ENCODE measurements around the gene TEX13B.
A peak's percentile ranks its signal among the peaks of the same experiment; 100 is the strongest.
"Not testable (repeated sequence)": the region's sequence is repeated elsewhere in the genome, so short reads cannot be mapped to it uniquely, and the experiment has no call there.

The TEX13B gene, protein sequence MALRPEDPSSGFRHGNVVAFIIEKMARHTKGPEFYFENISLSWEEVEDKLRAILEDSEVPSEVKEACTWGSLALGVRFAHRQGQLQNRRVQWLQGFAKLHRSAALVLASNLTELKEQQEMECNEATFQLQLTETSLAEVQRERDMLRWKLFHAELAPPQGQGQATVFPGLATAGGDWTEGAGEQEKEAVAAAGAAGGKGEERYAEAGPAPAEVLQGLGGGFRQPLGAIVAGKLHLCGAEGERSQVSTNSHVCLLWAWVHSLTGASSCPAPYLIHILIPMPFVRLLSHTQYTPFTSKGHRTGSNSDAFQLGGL

DNA sequence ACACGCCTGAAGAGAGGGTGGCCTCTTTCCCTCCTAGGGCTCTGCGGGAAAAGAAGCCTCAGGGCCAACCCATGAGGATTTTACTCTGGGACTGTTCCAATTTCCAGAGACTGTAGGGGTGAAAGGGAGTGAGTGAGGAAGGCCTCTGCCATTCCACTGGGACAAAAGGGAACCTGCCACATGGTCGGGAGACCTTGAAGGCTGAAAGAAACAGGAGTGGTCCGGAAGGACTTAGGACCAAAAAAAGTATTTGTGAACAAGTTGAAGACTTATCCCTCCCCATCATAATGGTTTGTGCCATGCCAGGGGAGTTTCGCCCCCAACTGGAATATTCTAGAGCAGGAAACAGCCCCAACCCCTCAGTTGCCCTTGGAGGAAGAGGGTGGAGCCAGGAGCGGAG is at the start of gene TEX13B:
Gene TEX13B, minus strand, starts transcription at position 15 of the 400 bp plus-strand sequence. CDS start 243 bp downstream, outside the sequence.
- no peak for DNase-seq (ENCODE audit: low read depth)

DNA sequence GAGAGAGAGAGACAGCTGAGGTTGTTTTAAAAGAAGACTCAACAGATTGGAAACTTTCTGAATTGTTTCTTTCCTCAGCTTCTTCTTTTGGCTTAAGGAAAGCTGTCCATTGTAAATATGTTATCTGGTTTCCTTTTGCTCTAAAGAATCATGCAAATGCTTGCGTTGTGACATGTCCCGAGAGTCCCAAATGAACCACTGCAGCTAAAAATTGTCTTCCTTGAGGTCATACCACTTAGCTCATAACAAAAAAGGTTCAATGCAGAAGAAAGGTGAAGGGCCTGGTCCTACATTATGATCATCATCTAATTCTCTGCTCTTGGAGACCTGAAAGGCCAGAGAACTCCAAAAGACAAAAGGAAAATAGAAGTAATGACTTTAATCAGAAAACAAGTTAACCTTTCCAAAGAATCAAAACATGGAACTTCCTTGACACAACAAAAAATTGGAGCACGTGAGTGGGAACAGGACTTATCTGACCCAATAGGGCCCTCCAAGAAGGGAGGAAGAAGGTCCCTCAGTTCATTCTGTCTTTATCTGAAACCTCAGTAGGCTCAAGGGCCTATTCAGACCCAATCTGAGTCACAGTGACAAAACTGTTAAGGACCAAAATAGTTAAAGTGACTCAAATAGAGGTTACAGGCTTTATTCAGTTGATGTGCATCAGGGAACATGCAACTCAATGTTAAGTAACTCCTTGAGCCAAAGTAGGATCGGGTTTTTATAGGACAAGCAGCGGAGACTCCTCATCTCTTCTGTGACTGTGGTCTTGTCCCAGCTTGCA is 48.0 kb upstream of the TEX13B start:
- no peak for DNase-seq (ENCODE audit: low read depth)

DNA sequence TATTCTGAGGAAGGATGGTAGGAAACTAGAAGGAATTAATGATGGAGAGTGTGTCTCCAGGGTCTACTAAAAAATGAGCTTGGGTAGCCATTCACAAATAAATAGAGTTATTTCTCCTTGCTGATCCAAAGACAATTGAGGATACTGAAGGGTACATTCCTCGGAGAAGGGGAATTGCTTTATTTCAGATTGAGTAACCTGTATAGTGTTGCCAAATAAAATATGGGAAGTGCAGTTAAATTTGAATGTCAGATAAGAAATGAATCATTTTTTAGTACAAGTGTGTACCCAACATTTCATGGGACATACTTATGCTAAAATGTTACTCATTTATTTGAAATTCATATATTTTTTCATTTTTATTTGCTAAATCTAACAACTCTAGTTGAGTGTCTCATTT is 46.7 kb upstream of the TEX13B start:
- no peak for DNase-seq (ENCODE audit: low read depth)

DNA sequence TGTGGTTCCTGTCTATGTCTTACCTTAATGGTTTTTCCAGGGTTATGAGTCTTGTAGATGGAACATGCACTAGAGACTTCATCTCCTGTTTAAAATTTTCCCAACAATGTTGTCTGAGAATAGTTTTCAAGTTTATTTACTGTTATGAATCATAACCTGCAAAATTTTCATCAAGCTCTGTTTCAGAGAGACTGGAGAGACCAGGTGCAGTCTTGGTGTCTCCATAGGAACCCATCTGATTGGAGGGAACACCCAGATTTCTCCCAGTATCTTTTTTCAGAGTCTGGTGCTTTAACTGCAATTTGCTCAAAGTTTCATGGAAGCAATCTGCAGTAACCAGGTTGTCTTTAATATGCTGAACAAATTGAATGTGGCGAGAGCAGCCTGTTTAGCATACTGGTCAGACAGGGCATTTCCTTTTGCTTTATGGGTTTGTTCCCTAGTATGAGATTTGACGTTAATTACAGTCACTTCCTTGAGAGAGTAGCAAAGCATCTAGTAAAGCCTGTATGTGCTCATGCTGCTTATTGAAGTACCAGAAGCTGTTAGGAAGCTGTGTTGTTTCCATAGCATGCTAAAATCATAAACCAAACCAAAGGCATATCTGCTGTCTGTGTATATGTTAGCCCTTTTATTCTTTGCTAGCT is 43.9 kb upstream of the TEX13B start:
- no peak for DNase-seq (ENCODE audit: low read depth)

DNA sequence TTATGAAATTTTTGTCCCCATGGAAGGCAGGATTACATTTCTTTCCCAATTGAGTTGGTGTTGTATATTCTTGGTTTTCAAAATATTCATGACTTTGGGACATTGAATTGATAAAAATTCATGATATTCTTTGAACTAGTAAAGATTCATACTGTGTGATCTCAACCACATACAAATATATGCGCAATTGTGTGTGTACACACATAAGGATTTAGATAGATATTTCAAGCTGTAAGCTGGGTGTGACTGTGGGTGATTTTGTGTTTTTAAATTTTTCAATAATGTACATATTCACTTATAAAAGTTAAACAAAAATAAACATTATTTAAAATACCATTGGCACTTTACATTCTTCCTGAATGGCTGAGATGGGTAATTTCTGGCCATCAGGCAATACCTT is 43.2 kb upstream of the TEX13B start:
- DNase-seq (ENCODE audit: low read depth) = no peak

DNA sequence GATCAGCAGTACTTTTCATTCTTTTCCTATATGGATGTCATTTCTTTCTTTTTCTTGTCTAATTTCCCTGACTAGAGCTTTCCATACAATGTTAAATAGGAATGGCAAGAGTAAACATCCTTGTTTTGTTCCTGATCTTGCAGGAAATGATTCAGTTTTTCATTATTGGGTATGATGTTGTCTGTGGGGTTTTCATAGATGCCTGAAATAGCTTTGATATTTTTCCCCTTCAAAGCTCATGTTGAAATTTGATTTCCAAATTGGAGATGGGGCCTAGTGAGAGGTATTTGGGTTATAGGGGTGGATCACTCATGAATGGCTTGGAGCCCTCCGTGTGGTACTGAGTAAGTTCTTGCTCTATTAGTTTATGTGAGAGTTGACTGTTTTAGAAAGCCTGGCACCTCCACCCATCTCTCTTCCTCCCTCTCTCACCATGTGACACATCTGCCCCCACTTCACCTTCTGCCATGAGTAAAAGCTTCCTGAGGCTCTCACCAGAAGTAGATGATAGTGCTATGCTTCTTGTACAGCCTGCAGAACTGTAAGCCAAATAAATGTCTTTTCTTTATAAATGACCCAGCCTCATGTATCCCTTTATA is 40.4 kb upstream of the TEX13B start:
- DNase-seq (ENCODE audit: low read depth) = no peak

DNA sequence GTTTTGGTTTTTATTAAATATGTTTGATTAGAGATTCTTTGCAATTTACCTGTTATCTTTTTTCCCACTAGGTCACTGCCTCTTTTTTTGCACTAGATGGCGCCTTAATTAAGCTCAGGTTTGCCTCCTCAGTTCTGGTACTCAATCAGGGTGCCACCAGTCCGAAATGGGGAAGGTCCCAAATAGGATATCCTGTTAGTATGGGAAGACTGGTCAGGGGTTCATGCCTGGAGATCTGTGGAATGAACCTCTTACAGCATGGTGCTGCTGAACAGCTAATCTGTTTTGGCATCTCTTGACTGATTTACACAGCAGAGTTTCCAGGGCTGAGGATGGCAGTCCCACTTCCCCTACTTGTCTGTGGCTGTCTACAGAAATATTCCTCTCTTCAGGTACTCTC is 38.5 kb upstream of the TEX13B start:
- peak; percentile 19 for DNase-seq (ENCODE audit: low read depth)

DNA sequence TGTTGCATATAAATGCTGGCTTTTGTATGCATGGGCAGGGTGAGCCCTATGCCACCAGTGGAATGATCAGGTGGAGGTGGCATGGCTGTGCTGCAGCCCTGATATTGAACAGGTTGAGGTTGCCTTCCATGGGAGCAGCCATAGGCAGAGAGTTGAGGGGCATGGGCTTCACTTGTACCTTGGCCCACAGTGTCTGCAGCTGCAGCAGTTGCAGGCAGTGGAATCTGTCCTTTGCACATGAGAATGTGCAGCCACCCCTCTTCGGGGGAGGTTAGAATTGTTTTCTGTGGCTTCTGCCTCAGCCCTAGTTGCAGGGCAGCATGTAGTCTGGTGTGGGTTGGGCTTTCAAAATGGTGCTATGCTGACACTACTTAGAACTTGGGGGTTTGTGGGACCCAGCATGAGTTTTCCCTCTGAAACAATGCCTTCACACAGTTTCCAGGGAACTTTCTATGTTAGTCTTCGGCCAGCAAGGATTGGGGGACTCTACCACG is 37.3 kb upstream of the TEX13B start:
- no peak for DNase-seq (ENCODE audit: low read depth)

DNA sequence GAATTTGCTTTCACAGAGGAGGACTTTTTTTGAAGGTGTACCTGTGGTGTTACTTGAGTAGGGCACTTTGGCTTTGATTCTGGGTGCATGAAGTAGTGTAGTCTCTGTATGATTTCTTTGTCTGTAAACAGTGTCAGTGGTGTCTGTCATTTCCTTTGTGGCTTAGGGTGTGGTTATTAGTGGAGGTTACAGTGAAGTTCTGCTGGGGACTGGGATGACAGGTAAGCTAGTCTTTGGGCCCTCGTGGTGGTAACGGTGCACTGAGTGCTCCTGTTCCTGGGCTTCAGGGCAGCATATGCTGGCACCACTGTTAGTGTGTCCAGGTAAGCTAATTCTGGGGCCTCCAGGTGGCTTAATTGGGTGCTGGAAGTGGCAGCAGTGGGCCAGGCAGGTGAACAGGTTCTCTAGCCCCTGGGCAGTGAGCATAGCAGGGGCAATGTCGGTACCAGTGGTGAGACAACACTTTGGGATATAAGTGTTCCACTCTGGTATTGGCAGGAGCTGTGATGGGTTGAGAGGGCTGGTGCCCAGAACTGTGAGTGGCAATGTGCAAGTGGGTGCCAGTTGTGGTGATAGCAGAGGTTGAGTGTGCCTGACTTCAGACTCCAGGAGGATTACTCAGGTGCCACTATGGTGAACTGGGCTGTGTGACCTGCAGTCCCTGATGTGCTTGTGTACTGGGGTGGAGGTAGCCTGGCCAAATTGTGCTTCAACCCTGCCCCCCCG is 36.6 kb upstream of the TEX13B start:
- DNase-seq (ENCODE audit: low read depth) = no peak

DNA sequence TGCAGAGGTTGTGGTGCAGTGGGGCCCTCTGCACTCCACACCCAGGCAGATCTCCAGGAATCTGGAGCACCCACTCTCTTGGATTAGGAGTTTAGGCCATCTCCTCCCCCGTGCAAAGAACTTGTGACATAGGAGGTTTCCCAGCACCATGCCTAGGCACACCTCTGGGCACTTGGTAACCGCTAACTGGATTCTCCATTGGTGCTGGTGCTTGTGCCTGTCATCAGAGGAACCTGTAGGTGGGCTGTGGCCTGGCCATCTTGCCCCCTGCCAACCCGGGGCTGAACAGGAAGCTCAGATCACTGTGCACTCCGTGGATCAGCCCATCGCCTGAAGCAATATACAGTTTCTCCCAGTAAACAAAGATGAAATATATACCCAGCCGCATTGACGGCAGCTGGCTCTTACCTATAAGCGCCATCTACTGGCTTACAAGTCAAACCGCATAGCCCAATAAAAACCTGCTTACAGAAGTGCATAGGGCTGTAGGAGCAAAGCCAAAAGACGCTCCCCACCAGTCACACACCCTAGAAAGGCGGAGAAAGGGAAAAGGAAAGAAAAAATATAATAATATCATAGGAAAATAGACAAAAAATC is 19.1 kb upstream of the TEX13B start:
- DNase-seq (ENCODE audit: low read depth) = peak; percentile 52

DNA sequence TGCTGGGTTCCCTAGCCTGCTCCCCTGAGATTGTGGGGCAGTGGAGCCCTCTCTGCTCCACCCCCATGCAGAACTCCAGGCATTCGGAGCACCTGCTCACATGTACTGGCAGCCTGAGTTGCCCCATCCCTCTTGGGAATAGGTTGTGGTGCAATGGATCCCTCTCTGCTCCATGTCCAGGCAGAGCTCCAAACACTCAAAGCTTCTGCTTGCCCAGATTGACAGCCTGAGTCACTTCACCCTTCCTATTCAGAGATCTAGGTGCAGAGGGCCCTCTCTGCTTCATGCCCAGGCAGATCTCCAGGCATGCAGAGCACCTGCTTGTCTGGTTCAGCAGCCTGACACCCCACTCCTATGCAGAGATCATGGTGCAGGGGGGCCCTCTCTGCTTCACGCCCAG is 18.6 kb upstream of the TEX13B start:
- DNase-seq (ENCODE audit: low read depth) = no peak

DNA sequence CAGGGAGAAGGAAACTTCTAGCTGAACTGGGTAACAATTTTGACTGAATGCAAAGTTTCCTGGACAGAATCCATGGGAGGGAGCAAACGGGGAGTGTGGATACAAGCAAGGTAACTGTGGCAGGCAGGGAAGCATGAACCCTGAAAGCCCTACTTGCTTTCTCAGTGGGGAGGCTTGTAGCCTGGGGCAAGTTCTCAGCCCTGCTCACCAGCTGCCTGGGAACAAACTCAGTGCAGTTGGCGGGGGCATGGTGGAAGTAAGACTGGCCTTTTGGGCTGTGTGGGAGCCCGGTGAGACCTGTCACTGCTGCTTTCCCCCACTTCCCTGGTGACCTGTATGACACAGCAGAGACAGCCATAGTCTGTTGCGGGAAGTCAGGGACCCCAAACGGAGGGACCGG is 14.0 kb upstream of the TEX13B start:
- DNase-seq (ENCODE audit: low read depth) = no peak

DNA sequence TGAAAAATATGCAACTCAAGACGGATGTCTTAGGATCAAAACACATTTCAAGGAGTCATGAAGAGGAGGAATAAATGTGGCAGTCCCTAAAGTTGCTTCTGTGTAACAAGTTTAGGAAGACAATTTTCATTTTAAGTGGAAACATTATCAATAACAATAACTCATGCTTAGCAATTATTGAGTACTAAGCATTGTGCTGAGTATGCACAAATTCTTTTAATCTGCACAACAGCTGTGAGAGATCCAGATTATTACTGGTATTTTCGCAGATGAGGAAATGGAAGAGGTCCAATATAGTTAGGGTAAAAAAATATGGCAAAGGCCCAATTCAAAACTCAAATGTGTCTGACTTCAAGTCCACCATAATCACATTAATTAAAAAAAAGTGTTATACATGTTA is 2.9 kb upstream of the TEX13B start:
- no peak for DNase-seq (ENCODE audit: low read depth)

DNA sequence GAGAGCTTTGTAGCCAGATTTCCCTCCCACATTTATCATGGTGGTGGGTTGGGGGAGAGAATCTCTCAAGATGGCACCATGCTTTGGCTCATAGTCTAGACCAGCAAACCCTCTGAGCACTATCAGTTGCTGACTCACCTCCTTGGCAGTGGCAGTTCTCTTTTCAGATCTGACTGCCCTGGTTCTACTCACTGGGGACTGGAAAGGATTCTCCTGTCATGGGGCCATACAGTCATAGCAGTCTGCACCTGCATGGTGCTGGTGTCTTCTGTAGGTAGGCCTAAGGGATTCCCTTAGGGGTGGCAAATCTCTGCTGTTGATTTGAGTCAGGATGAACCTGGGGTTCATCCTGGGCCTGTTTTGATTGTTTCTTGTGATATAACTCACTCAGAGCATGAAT is 2.6 kb downstream of the TEX13B start:
- no peak for DNase-seq (ENCODE audit: low read depth)

DNA sequence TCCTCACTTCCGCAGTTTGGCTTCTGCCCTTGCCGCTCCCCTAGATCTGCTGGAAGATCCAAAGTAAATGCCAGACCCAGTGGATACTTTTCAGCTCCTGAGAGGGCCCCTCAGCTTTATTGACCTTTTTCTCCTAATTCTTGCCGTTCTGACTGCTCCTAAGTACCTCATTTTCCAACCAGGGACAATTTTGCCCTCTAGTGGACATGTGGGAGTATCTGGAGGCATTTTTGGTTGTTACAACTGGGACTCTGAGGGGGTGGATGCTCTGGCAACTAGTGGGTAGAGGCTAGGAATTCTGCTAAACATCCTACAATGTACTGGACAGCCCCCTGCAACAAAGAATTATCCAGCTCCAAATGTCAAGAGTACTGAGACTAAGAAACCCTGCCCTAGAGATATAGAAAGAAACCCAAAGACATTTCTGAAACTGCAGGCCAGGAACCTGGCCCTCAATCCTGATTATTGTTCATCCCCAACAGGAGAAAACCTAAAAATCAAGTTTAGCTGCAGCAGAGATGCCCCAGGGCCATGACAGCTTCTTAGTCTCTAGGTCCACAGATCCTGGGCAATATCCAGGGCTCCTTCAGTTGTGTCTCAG is 3.4 kb downstream of the TEX13B start:
- peak; percentile 23 for DNase-seq (ENCODE audit: low read depth)

DNA sequence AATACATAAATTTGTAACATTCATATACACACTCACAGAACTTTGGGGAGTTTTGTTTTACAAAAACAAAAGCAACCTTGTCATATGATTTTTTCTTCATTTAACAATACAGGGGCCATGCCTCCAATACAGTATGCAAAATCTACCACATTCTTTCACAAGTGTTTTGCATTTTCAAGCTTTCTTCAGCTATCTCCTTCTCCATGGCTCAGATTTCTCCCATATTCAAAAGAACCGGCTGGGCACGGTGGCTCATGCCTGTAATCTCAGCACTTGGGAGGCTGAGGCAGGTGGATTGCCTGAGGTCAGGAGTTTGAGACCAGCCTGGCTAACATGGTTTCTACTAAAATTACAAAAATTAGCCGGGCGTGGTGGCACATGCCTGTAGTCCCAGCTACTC is 4.1 kb downstream of the TEX13B start:
- no peak for DNase-seq (ENCODE audit: low read depth)

DNA sequence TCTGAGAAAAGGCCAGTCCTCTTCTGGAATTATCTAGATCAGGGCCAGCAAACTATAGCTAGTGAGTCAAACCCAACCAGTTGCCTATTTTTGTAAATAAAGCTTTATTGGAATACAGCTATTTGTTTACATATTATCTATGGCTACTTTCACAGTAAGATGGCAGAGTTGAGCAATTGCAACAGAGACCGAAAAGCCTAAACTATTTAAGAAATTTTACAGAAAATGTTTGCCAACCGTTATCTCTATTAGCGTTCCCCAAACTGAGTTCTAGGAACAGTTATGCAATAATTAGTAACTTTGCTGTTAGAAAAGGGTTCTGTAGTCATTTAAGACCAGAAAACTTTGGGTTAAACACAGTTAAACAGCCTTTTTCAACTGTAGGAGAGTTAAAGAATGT is 10.5 kb downstream of the TEX13B start:
- no peak for DNase-seq (ENCODE audit: low read depth)

DNA sequence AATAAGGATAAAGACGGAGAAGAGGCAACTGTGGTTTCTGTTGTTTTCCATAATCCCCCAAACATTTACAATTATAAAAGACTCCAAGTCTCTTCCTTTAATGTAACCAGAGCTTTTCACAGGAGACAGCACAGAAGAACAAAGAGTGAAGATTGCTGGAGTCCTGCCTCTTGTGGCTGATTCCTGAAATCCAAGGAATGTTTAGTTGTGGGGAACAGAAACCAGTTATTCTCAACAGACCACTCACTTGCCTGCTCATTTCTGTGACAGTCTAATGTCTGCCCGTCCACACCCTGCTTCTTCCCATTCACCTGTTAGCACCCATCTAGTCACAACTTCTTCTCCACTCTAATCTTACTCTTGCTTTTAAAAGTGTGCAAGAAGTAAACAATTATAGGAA is 12.1 kb downstream of the TEX13B start:
- no peak for DNase-seq (ENCODE audit: low read depth)

DNA sequence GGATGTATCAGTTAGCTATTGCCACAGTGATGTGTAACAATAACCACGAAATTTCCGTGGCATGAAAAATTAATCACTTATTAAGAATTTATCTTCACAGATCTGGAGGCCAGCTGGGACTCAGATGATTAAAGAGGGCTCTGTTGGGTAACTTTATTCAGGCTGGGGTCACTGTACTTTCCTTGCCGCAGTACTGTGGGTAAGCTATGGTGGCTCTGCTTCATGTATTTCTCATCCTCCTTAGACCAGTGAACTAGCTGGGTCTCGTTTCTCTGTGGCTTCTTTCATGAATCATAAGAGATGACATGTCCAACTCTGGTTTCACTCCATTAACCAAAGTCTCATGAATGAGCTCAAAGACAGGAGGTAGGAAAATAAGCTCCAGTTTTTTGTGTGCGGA is 13.5 kb downstream of the TEX13B start:
- DNase-seq (ENCODE audit: low read depth) = no peak

DNA sequence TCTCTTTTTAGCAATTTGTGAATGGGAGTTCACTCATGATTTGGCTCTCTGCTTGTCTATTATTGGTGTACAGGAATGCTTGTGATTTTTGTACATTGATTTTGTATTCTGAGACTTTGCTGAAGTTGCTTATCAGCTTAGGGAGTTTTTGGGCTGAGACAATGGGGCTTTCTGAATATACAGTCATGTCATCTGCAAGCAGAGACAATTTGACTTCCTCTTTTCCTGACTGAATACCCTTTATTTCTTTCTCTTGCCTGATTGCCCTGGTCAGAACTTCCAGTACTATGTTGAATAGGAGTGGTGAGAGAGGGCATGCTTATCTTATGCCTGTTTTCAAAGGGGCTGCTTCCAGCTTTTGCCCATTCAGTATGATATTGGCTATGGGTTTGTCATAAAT is 26.8 kb downstream of the TEX13B start:
- DNase-seq (ENCODE audit: low read depth) = not testable (repeated sequence)

DNA sequence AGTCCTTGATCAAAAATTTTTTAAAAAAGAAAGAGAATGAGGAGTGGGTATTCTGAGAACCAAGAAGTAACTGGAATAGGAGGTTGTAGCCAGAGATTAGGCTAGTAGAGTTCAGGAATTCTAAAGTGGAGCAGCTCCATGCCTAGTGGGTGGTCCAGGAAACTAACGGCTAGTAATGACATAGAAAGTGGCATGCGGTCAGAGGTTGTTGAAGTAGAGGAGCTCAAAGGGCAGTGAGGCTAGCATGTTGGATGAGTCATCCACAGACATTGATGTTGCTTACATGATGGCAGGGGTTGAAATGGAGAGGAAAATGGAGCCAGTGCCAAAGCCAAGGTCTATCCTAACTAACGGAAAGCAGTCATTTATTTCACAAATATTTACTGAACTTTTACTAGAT is 42.1 kb downstream of the TEX13B start:
- no peak for DNase-seq (ENCODE audit: low read depth)

Measured in EH (cell line).